ENCODE results near the gene RCOR1. TPM values are rescaled to one million over a fixed set of nuclear protein-coding genes. Genes with fewer than 3 reads are reported as not detected.

The RCOR1 gene
- polyA plus RNA-seq, 1 donor (not counting 4 experiments of a cell fraction or from before 2014, with no cell fraction given) = 27.0 TPM

- Histone ChIP-seq H3K27me3 (ENCODE audit: control insufficient read depth, extremely low read depth, insufficient read depth, low read length) (no peaks in the 10 kb centered on the region), H3K27ac (ENCODE audit: control insufficient read depth, insufficient read depth, low read length) (peak overlapping the region; percentile 3), H3K4me1 (ENCODE audit: control insufficient read depth, extremely low read depth, insufficient read depth, low read length) (peaks cover 17% of the 10 kb centered on the region), H3K9me1 (ENCODE audit: control insufficient read depth, extremely low read depth, insufficient read depth, low read length) (no peaks in the 10 kb centered on the region), H3K4me3 (ENCODE audit: control insufficient read depth in 2 of 3, extremely low read depth in 1 of 3, insufficient read depth in 2 of 3, low read depth in 1 of 3, low read length in 3 of 3) (no peak overlapping the region), H3K79me2 (ENCODE audit: control insufficient read depth, insufficient read depth, low read length) (peaks cover 47% of the 10 kb centered on the region), H3K9me3 (ENCODE audit: control insufficient read depth, low read depth, low read length) (no peaks in the 10 kb centered on the region), H3K4me2 (ENCODE audit: control insufficient read depth, extremely low read depth, insufficient read depth, low read depth, low read length) (peak overlapping the region; percentile 24), H3K9ac (ENCODE audit: control insufficient read depth, extremely low read depth, insufficient read depth, low read length) (no peak overlapping the region), H2AFZ (ENCODE audit: control insufficient read depth, low read length) (no peak overlapping the region), H3K36me3 (ENCODE audit: control insufficient read depth in 2 of 2, extremely low read depth in 1 of 2, insufficient read depth in 2 of 2, low read length in 2 of 2) (no peaks in the 10 kb centered on the region), H4K20me1 (ENCODE audit: control insufficient read depth, extremely low read depth, insufficient read depth, low read length) (peaks cover 5% of the 10 kb centered on the region)
- no peak for TF ChIP-seq EZH2 (IDR thresholded peaks at IDR 0.05; ENCODE audit: low read length)
- no peak for TF ChIP-seq CTCF (optimal IDR thresholded peaks at IDR 0.05 in 1 of 3, IDR thresholded peaks at IDR 0.05 in 1 of 3, conservative IDR thresholded peaks at IDR 0.05 in 1 of 3; ENCODE audit: extremely low read depth in 1 of 3, insufficient read depth in 2 of 3, low read length in 3 of 3)
- FAIRE-seq (peak; percentile 74), DNase-seq (ENCODE audit: low read depth, low spot score) (no peak)
- dilution Hi-C loops (cut with MboI; ENCODE audit: extremely low pct_ligation_motif_present, low sequenced_read_pairs) = no loop called here
These were observed 82.9 kb downstream of the RCOR1 start for GRCh38 chr14:102675396-102675795.

- Histone ChIP-seq H3K9ac (ENCODE audit: control insufficient read depth, extremely low read depth, insufficient read depth, low read length) (no peak overlapping the region), H3K27ac (ENCODE audit: control insufficient read depth, insufficient read depth, low read length) (no peak overlapping the region), H3K4me3 (ENCODE audit: control insufficient read depth in 2 of 3, extremely low read depth in 1 of 3, insufficient read depth in 2 of 3, low read depth in 1 of 3, low read length in 3 of 3) (no peak overlapping the region), H3K36me3 (ENCODE audit: control insufficient read depth in 2 of 2, extremely low read depth in 1 of 2, insufficient read depth in 2 of 2, low read length in 2 of 2) (peaks cover 0 to 4% of the 10 kb centered on the region in 2 experiments), H3K4me1 (ENCODE audit: control insufficient read depth, extremely low read depth, insufficient read depth, low read length) (peaks cover 17% of the 10 kb centered on the region), H3K9me3 (ENCODE audit: control insufficient read depth, low read depth, low read length) (no peaks in the 10 kb centered on the region), H3K79me2 (ENCODE audit: control insufficient read depth, insufficient read depth, low read length) (peaks cover 42% of the 10 kb centered on the region), H3K27me3 (ENCODE audit: control insufficient read depth, extremely low read depth, insufficient read depth, low read length) (no peaks in the 10 kb centered on the region), H2AFZ (ENCODE audit: control insufficient read depth, low read length) (no peak overlapping the region), H3K9me1 (ENCODE audit: control insufficient read depth, extremely low read depth, insufficient read depth, low read length) (no peaks in the 10 kb centered on the region), H3K4me2 (ENCODE audit: control insufficient read depth, extremely low read depth, insufficient read depth, low read depth, low read length) (no peak overlapping the region), H4K20me1 (ENCODE audit: control insufficient read depth, extremely low read depth, insufficient read depth, low read length) (peaks cover 5% of the 10 kb centered on the region)
- no peak for TF ChIP-seq EZH2 (IDR thresholded peaks at IDR 0.05; ENCODE audit: low read length)
- no peak for TF ChIP-seq CTCF (optimal IDR thresholded peaks at IDR 0.05 in 1 of 3, IDR thresholded peaks at IDR 0.05 in 1 of 3, conservative IDR thresholded peaks at IDR 0.05 in 1 of 3; ENCODE audit: extremely low read depth in 1 of 3, insufficient read depth in 2 of 3, low read length in 3 of 3)
- dilution Hi-C loops (cut with MboI; ENCODE audit: extremely low pct_ligation_motif_present, low sequenced_read_pairs) = no loop called here
- FAIRE-seq (no peak), DNase-seq (ENCODE audit: low read depth, low spot score) (no peak)
These were observed 85.9 kb downstream of the RCOR1 start for GRCh38 chr14:102678394-102678793.

Measured in keratinocyte (primary cell).